PC-9 (cell line): ENCODE data around the gene HSD17B2.

Experiments
- CTCF ChIP-seq: fragments of 200-600 bp; sonication (generic); conservative IDR thresholded peaks from 2 replicates; pipeline ENCODE4 v1.6.1; 2017; ENCODE audit warnings: mixed run types, antibody characterized with exemption, mild to moderate bottlenecking, moderate library complexity
- EZH2 ChIP-seq: fragments of 200-600 bp; sonication (generic); IDR thresholded peaks from 2 replicates; pipeline ENCODE4 v1.8.0; 2017; ENCODE audit warnings: antibody characterized with exemption, low read depth

GRCh38 chr16:82137822-82138167 is 102.7 kb downstream of the HSD17B2 start:
- TF ChIP-seq CTCF, result no peak
- no peak for TF ChIP-seq EZH2
